ENCODE data around the gene ZMYND8.
"Not testable (repeated sequence)": the region's sequence is repeated elsewhere in the genome, so short reads cannot be mapped to it uniquely, and the experiment has no call there.

Gene ZMYND8

GRCh38 chr20:47379433-47380150 is 23.1 kb upstream of the ZMYND8 start:
- TF ChIP-seq CTCF (IDR thresholded peaks at IDR 0.05; ENCODE audit: insufficient read depth, missing control alignments) = no peak
- no peak for DNase-seq (ENCODE audit: insufficient read length, low spot score)
- FAIRE-seq = no peak

- no peak for FAIRE-seq
- no peak for DNase-seq (ENCODE audit: insufficient read length, low spot score)
- TF ChIP-seq CTCF (IDR thresholded peaks at IDR 0.05; ENCODE audit: insufficient read depth, missing control alignments) = no peak
Observed at GRCh38 chr20:47377122-47377722, 20.7 kb upstream of the ZMYND8 start.

- not testable (repeated sequence) for DNase-seq (ENCODE audit: insufficient read length, low spot score); FAIRE-seq
Observed at GRCh38 chr20:47376096-47376643, 19.7 kb upstream of the ZMYND8 start.

- FAIRE-seq; DNase-seq (ENCODE audit: insufficient read length, low spot score): not testable (repeated sequence)
Observed at GRCh38 chr20:47374121-47374520, 17.6 kb upstream of the ZMYND8 start.

- FAIRE-seq (no peak), DNase-seq (ENCODE audit: insufficient read length, low spot score) (no peak)
- TF ChIP-seq CTCF (IDR thresholded peaks at IDR 0.05; ENCODE audit: insufficient read depth, missing control alignments) = no peak
Observed at GRCh38 chr20:47373206-47373733, 16.8 kb upstream of the ZMYND8 start.

- DNase-seq (ENCODE audit: insufficient read length, low spot score) (no peak), FAIRE-seq (no peak)
- TF ChIP-seq CTCF (IDR thresholded peaks at IDR 0.05; ENCODE audit: insufficient read depth, missing control alignments) = no peak
Observed at GRCh38 chr20:47370850-47371782, 14.6 kb upstream of the ZMYND8 start.

GRCh38 chr20:47370214-47370613 is 13.7 kb upstream of the ZMYND8 start:
- FAIRE-seq = no peak
- no peak for DNase-seq (ENCODE audit: insufficient read length, low spot score)

More at GRCh38 chr20:47370214-47370613, 13.7 kb upstream of the ZMYND8 start:
- TF ChIP-seq CTCF (IDR thresholded peaks at IDR 0.05; ENCODE audit: insufficient read depth, missing control alignments) = no peak
